H1 (cell line): ENCODE results near the gene KHDRBS2. TPM values are rescaled to one million over a fixed set of nuclear protein-coding genes. Genes with fewer than 3 reads are reported as not detected.

Source experiments
- CTCF ChIA-PET: fragments of 300-600 bp; sonication (Branson Sonifier 250); formaldehyde crosslinking; loops from one replicate; lab custom pipeline; 2021; ENCODE audit not compliant: partially characterized antibody; lab: Charles Lee
- POLR2A ChIA-PET: fragments of 300-600 bp; sonication (Branson Sonifier 250); formaldehyde crosslinking; loops from one replicate; lab custom pipeline; 2021; ENCODE audit warnings: inconsistent platforms; ENCODE audit not compliant: partially characterized antibody; lab: Charles Lee
- DNase-seq, 2 experiments: peaks; one replicate each; pipeline versions ENCODE4 v3.0.0 to v3.0.0-alpha.2; 2010 to 2022; ENCODE audit warnings: low spot score in 2 of 2, low read depth in 1 of 2, mixed read lengths in 1 of 2
- FAIRE-seq: peaks from 2 replicates; lab custom pipeline; 2011; peaks lifted over from hg19 to GRCh38; lab: Jason Lieb, UNC
- H2AFZ ChIP-seq: 2 replicates; pipeline ENCODE4 v1.8.1; 2012; ENCODE audit warnings: low read length, inconsistent platforms
- H2AK5ac ChIP-seq: 2 replicates; pipeline ENCODE4 v1.6.1; 2013; ENCODE audit warnings: low read depth, low read length
- H2BK120ac ChIP-seq: replicated peaks from 2 replicates; pipeline ENCODE3; 2013; ENCODE audit warnings: low read depth, low read length, inconsistent platforms
- H2BK12ac ChIP-seq: 2 replicates; pipeline ENCODE4 v1.6.1; 2013; ENCODE audit warnings: low read depth, low read length
- H2BK15ac ChIP-seq: 2 replicates; pipeline ENCODE4 v1.6.1; 2013; ENCODE audit warnings: low read length
- H2BK20ac ChIP-seq: 2 replicates; pipeline ENCODE4 v1.6.1; 2013; ENCODE audit warnings: low read length
- H2BK5ac ChIP-seq: 2 replicates; pipeline ENCODE4 v1.6.1; 2013; ENCODE audit warnings: low read depth, low read length
- H3K14ac ChIP-seq: 2 replicates; pipeline ENCODE4 v1.6.1; 2013; ENCODE audit warnings: inconsistent platforms; ENCODE audit not compliant: insufficient read length
- H3K18ac ChIP-seq: 2 replicates; pipeline ENCODE4 v1.6.1; 2013; ENCODE audit warnings: low read length; ENCODE audit errors: extremely low read depth
- H3K23ac ChIP-seq: 2 replicates; pipeline ENCODE4 v1.6.1; 2013; ENCODE audit warnings: inconsistent platforms; ENCODE audit not compliant: insufficient read length
- H3K23me2 ChIP-seq: 2 replicates; pipeline ENCODE4 v1.6.1; 2013; ENCODE audit warnings: low read depth, low read length
- H3K27ac ChIP-seq: 2 replicates; pipeline ENCODE4 v1.6.1; 2011; ENCODE audit warnings: low read depth, low read length, inconsistent platforms
- H3K27me3 ChIP-seq, 4 experiments: replicated peaks in 1 of 4; 1 replicate in 1 of 4; 2 replicates in 3 of 4; pipeline versions ENCODE4 v1.6.1 to v1.8.1; 2011 to 2013; ENCODE audit warnings: low read length in 3 of 4, mild to moderate bottlenecking in 3 of 4, inconsistent platforms in 2 of 4, mixed read lengths in 2 of 4, moderate library complexity in 1 of 4; ENCODE audit not compliant: control insufficient read depth in 3 of 4, insufficient read depth in 3 of 4; ENCODE audit errors: extremely low read depth in 1 of 4
- H3K36me3 ChIP-seq, 4 experiments: 2 replicates each; pipeline versions ENCODE4 v1.6.1 to v1.8.1; 2011 to 2013; ENCODE audit warnings: mild to moderate bottlenecking in 4 of 4, low read length in 3 of 4, moderate library complexity in 2 of 4, control low read depth in 1 of 4, inconsistent platforms in 1 of 4; ENCODE audit not compliant: insufficient read depth in 4 of 4, control insufficient read depth in 2 of 4
- H3K4ac ChIP-seq: replicated peaks from 2 replicates; pipeline ENCODE3; 2013; ENCODE audit warnings: low read length, low read depth, mixed read lengths, inconsistent platforms; ENCODE audit not compliant: insufficient read length
- H3K4me1 ChIP-seq, 4 experiments: replicated peaks in 1 of 4; 1 replicate in 1 of 4; 2 replicates in 3 of 4; pipeline versions ENCODE4 v1.6.1 to v1.8.1; 2011 to 2013; ENCODE audit warnings: low read length in 3 of 4, inconsistent platforms in 2 of 4, mixed read lengths in 1 of 4; ENCODE audit not compliant: insufficient read depth in 4 of 4, control insufficient read depth in 3 of 4
- H3K4me2 ChIP-seq, 2 experiments: 2 replicates each; pipeline versions ENCODE4 v1.6.1 to v1.8.1; 2011 to 2013; ENCODE audit warnings: low read depth in 2 of 2, low read length in 2 of 2, control low read depth in 1 of 2, inconsistent platforms in 1 of 2, mild to moderate bottlenecking in 1 of 2; ENCODE audit not compliant: insufficient read depth in 1 of 2
- H3K4me3 ChIP-seq, 4 experiments: fragments of 200-600, 300-600 bp in 1 of 4; sonication (generic), shearing (Covaris generic), sonication (Bioruptor Twin) in 1 of 4; 2 replicates each; pipeline versions ENCODE4 v1.5.1 to v1.8.1; 2011 to 2016; ENCODE audit warnings: low read length in 4 of 4, low read depth in 3 of 4, control low read depth in 2 of 4, inconsistent platforms in 2 of 4, mild to moderate bottlenecking in 2 of 4, mixed read lengths in 1 of 4, moderate library complexity in 1 of 4; ENCODE audit not compliant: insufficient read depth in 2 of 4; ENCODE audit errors: extremely low read depth in 1 of 4
- H3K56ac ChIP-seq: replicated peaks from 2 replicates; pipeline ENCODE3; 2013; ENCODE audit warnings: low read depth, mild to moderate bottlenecking, mixed read lengths, low read length, inconsistent platforms; ENCODE audit not compliant: insufficient read length
- H3K79me1 ChIP-seq: 2 replicates; pipeline ENCODE4 v1.6.1; 2013; ENCODE audit warnings: low read depth, low read length, control low read depth
- H3K79me2 ChIP-seq, 2 experiments: 2 replicates each; pipeline versions ENCODE4 v1.6.1 to v1.8.1; 2012 to 2013; ENCODE audit warnings: low read length in 2 of 2, mild to moderate bottlenecking in 2 of 2, inconsistent platforms in 1 of 2; ENCODE audit not compliant: insufficient read depth in 2 of 2, control insufficient read depth in 1 of 2
- H3K9ac ChIP-seq, 4 experiments: replicated peaks in 1 of 4; 1 replicate in 1 of 4; 2 replicates in 3 of 4; pipeline versions ENCODE4 v1.6.1 to v1.8.1; 2011 to 2013; ENCODE audit warnings: low read depth in 3 of 4, low read length in 3 of 4, control low read depth in 2 of 4, mild to moderate bottlenecking in 2 of 4, moderate library complexity in 2 of 4, inconsistent platforms in 1 of 4; ENCODE audit errors: extremely low read depth in 1 of 4
- H3K9me3 ChIP-seq, 2 experiments: 2 replicates each; pipeline versions ENCODE4 v1.6.1 to v1.8.1; 2012 to 2013; ENCODE audit warnings: mild to moderate bottlenecking in 2 of 2, moderate library complexity in 2 of 2, control low read depth in 1 of 2, inconsistent platforms in 1 of 2, low read depth in 1 of 2, low read length in 1 of 2, mixed read lengths in 1 of 2; ENCODE audit not compliant: insufficient read depth in 2 of 2
- H4K20me1 ChIP-seq, 2 experiments: replicated peaks in 1 of 2; 2 replicates each; pipeline versions ENCODE3 to v1.8.1; 2011 to 2013; ENCODE audit warnings: inconsistent platforms in 2 of 2, low read length in 2 of 2, mild to moderate bottlenecking in 1 of 2; ENCODE audit not compliant: insufficient read depth in 2 of 2, control insufficient read depth in 1 of 2
- H4K5ac ChIP-seq: 2 replicates; pipeline ENCODE4 v1.6.1; 2013; ENCODE audit warnings: low read length, low read depth, mixed read lengths, inconsistent platforms; ENCODE audit not compliant: insufficient read length
- H4K8ac ChIP-seq: 2 replicates; pipeline ENCODE4 v1.8.0; 2013; ENCODE audit warnings: mild to moderate bottlenecking, moderate library complexity, low read length, inconsistent platforms; ENCODE audit not compliant: insufficient read depth; ENCODE audit errors: extremely low read depth
- H4K91ac ChIP-seq: replicated peaks from 2 replicates; pipeline ENCODE3; 2013; ENCODE audit warnings: low read length, mixed read lengths, inconsistent platforms; ENCODE audit not compliant: insufficient read length
- HDAC2 ChIP-seq, 2 experiments: fragments of 300-600 bp in 1 of 2; sonication (generic) in 1 of 2; IDR thresholded peaks; 2 replicates each; pipeline ENCODE4 v1.6.1; 2011 to 2012; ENCODE audit warnings: low read depth in 2 of 2, low read length in 2 of 2, mild to moderate bottlenecking in 2 of 2, moderate library complexity in 2 of 2, borderline replicate concordance in 1 of 2, inconsistent platforms in 1 of 2
- HDAC6 ChIP-seq: IDR thresholded peaks from one replicate; pipeline ENCODE4 v1.7.1; 2012; ENCODE audit warnings: low read depth, mild to moderate bottlenecking, inconsistent platforms, low read length, moderate library complexity
- MAFK ChIP-seq: IDR thresholded peaks from 2 replicates; pipeline ENCODE4 v1.6.1; 2012; ENCODE audit warnings: low read depth, mild to moderate bottlenecking, improper control_type of control experiment, low read length
- TBP ChIP-seq: IDR thresholded peaks from 2 replicates; pipeline ENCODE4 v1.6.1; 2011; ENCODE audit warnings: low read depth, low read length, improper control_type of control experiment
- WGBS, 2 experiments: shearing (Covaris generic) in 1 of 2; methylation state at CpG; one replicate each; pipeline versions ENCODE4 v1.1.6 to v1.1.7; 2013 to 2015; ENCODE audit warnings: low lambda C conversion rate in 2 of 2, mixed read lengths in 2 of 2, inconsistent platforms in 1 of 2, low coverage in 1 of 2, missing lambda C conversion rate in 1 of 2; ENCODE audit not compliant: insufficient replicate concordance in 2 of 2, insufficient coverage in 1 of 2, insufficient read length in 1 of 2; ENCODE audit errors: extremely low coverage in 1 of 2, missing lambda C conversion rate in 1 of 2; 5-methylcytosine and 5-hydroxymethylcytosine counted together
- polyA plus RNA-seq, 7 experiments: library from polyadenylated mRNA; depleted of rRNA in 3 of 7; stranded (reverse) in 5 of 7; unstranded in 2 of 7; fragments of >200 nt in 5 of 7; fragments of 200-250 nt in 2 of 7; gene quantifications; 1 replicate in 5 of 7; 2 replicates in 1 of 7; 4 replicates in 1 of 7; pipeline versions ENCODE4 v1.2.1 to v1.2.3, GENCODE V29; 2011 to 2013; ENCODE audit warnings: missing spikeins in 2 of 7, mixed read lengths in 2 of 7
- total RNA-seq: library from RNA; stranded (reverse); fragmentation: NEBNext Ultra II Directional; extraction: Animal tissue kit (Norgen Biotek cat#: 25700); gene quantifications from 2 replicates; pipeline ENCODE4 v1.2.1, GENCODE V29; 2021
- TF ChIP-seq, protein P1 (sequence below): IDR thresholded peaks from 2 replicates; pipeline ENCODE4 v1.6.1; 2012; ENCODE audit warnings: low read length, inconsistent platforms

KHDRBS2 gene
- total and polyA plus RNA-seq, 2 of the 8 experiments (the other 6 are each of a cell fraction or from before 2014, with no cell fraction given) = 5.2 to 7.7 TPM

DNA sequence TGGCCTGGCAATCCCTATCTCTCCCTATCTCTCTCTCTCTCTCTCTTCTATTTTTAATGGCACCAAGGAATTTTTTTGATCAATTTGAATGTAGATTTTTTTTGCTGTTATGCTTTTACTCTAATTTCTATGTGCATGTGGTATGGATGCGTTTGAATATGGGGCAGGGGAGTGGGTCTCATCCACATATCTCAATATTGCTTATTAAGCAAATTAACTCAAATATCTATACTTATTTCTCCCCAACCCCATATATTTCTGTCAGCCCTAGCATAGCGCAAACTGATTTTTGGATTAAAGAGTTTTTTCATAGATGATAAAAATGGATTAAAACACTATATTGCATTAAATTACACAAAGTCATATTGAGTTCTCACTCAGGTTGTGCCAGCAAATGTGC is 210.2 kb downstream of the KHDRBS2 start:
- H4K8ac ChIP-seq = no peak overlapping the region
- no peaks in the 10 kb centered on the region for H3K9me3 ChIP-seq
- no peak overlapping the region for H2BK15ac ChIP-seq
- H3K56ac ChIP-seq = no peak overlapping the region
- H3K18ac ChIP-seq = no peak overlapping the region
- H3K9ac ChIP-seq = no peak overlapping the region
- TF ChIP-seq MAFK (peak; percentile 7; the same call in 1 of the 2 replicates), HDAC2 (IDR thresholded peaks at IDR 0.05; ENCODE audit: borderline replicate concordance in 1 of 2, low read depth in 2 of 2, low read length in 2 of 2) (no peak), HDAC6 (no peak), TBP (no peak)
- TF ChIP-seq, protein P1, sequence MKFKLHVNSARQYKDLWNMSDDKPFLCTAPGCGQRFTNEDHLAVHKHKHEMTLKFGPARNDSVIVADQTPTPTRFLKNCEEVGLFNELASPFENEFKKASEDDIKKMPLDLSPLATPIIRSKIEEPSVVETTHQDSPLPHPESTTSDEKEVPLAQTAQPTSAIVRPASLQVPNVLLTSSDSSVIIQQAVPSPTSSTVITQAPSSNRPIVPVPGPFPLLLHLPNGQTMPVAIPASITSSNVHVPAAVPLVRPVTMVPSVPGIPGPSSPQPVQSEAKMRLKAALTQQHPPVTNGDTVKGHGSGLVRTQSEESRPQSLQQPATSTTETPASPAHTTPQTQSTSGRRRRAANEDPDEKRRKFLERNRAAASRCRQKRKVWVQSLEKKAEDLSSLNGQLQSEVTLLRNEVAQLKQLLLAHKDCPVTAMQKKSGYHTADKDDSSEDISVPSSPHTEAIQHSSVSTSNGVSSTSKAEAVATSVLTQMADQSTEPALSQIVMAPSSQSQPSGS = no peak
- H3K4me1 ChIP-seq = no peaks in the 10 kb centered on the region
- H3K4me2 ChIP-seq = no peak overlapping the region
- H3K36me3 ChIP-seq = no peaks in the 10 kb centered on the region; a peak in 1 of 8 replicates
- H2BK5ac ChIP-seq = no peak overlapping the region
- H3K23ac ChIP-seq = no peak overlapping the region
- no peak overlapping the region for H3K14ac ChIP-seq
- POLR2A ChIA-PET = no interaction called here
- 96% methylated on average over 2 of the region's 2 CpGs; no CpG with 5 or more reads in 1 of the 2 experiments for WGBS, 2 experiments
- no peaks in the 10 kb centered on the region for H3K79me1 ChIP-seq
- no peak overlapping the region for H2BK12ac ChIP-seq
- no peaks in the 10 kb centered on the region for H3K79me2 ChIP-seq
- DNase-seq = no peak
- no peak overlapping the region for H2BK120ac ChIP-seq
- H4K20me1 ChIP-seq = no peaks in the 10 kb centered on the region
- H2BK20ac ChIP-seq = no peak overlapping the region
- no peaks in the 10 kb centered on the region for H3K23me2 ChIP-seq
- no peak overlapping the region for H3K4me3 ChIP-seq
- no peak overlapping the region for H4K5ac ChIP-seq
- H3K27me3 ChIP-seq = no peaks in the 10 kb centered on the region
- CTCF ChIA-PET = no interaction called here
- H3K4ac ChIP-seq = no peak overlapping the region
- H2AK5ac ChIP-seq = no peak overlapping the region
- FAIRE-seq = no peak
- no peak overlapping the region for H3K27ac ChIP-seq
- H2AFZ ChIP-seq = no peak overlapping the region
- H4K91ac ChIP-seq = no peak overlapping the region
